ENCODE measurements around the gene DPP6.

Gene DPP6

DNA sequence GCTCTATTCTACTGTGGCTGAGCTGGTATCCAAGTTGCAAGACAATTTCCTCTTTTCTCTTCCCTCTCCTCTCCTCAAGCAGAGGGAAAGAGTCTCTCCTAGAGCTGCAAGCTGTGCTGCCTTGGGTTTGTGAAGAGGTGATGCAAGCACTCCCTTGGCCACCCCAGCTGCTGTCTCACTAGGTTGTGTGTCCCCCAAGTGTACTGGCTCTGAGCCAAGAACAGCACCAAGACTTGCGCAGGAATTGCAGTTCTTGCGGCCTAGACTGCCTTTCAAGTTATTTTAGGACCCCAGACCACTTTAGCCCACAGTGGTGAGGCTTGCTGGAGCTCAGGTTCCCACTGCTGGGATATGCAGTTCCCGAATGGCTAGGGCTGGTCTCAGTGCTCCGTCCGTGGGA lies 411.6 kb downstream of the DPP6 start:
- Histone ChIP-seq H3K18ac (ENCODE audit: low read length) (no peak overlapping the region), H3K56ac (ENCODE audit: low read length) (no peak overlapping the region), H2BK5ac (ENCODE audit: low read length) (no peak overlapping the region), H4K8ac (ENCODE audit: low read depth, low read length) (no peak overlapping the region), H3K79me1 (ENCODE audit: low read length) (no peaks in the 10 kb centered on the region), H2AK5ac (ENCODE audit: low read length) (no peak overlapping the region), H3K79me2 (ENCODE audit: control insufficient read depth, insufficient read depth, low read length) (no peaks in the 10 kb centered on the region), H2BK120ac (ENCODE audit: low read depth, low read length) (no peak overlapping the region), H3K27ac (ENCODE audit: low read depth, low read length) (no peak overlapping the region), H3K23ac (ENCODE audit: low read length) (no peak overlapping the region), H3K9ac (ENCODE audit: low read length) (no peak overlapping the region), H2BK15ac (replicated peaks; ENCODE audit: low read depth) (no peak overlapping the region), H4K5ac (ENCODE audit: low read length) (no peak overlapping the region), H3K4me2 (ENCODE audit: low read length) (no peak overlapping the region), H3K36me3 (ENCODE audit: control insufficient read depth, insufficient read depth, low read length) (no peaks in the 10 kb centered on the region), H3K4ac (ENCODE audit: low read depth, low read length) (no peak overlapping the region), H3K4me1 (ENCODE audit: control insufficient read depth, low read depth, low read length) (no peaks in the 10 kb centered on the region), H3K27me3 (ENCODE audit: insufficient read depth, low read length, poor library complexity) (no peaks in the 10 kb centered on the region), H3K4me3 (ENCODE audit: low read length) (no peak overlapping the region)
- no CpG with 5 or more reads among the region's 5 CpGs for WGBS (ENCODE audit: extremely low coverage, insufficient coverage, low lambda C conversion rate)
- DNase-seq: no peak

DNA sequence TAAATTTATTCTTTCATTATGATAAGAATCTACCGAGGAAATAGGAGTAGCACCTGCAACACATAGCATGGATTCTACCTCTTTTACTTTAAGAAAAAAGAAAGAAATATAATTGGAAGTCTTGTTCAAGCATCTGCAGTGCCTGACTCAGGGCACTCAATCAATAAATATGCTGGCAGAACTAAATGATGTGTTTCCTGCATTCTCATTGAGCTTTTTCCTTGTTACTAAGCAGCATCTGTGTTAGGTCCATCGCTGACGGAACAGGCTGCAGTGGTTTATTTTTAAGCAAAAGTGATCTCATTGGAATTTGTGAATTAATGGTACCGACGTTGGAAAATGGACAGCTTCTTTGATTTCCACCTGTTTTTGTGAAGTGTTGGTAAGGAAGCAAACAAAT lies 417.5 kb downstream of the DPP6 start:
- no peak overlapping the region for H2BK15ac ChIP-seq (replicated peaks; ENCODE audit: low read depth)
- no peaks in the 10 kb centered on the region for H3K79me1 ChIP-seq (ENCODE audit: low read length)
- H3K4me3 ChIP-seq (ENCODE audit: low read length): no peak overlapping the region
- H3K27me3 ChIP-seq (ENCODE audit: insufficient read depth, low read length, poor library complexity): no peaks in the 10 kb centered on the region
- H3K4me1 ChIP-seq (ENCODE audit: control insufficient read depth, low read depth, low read length): no peaks in the 10 kb centered on the region
- H3K4ac ChIP-seq (ENCODE audit: low read depth, low read length): no peak overlapping the region
- H4K8ac ChIP-seq (ENCODE audit: low read depth, low read length): no peak overlapping the region
- H3K9ac ChIP-seq (ENCODE audit: low read length): no peak overlapping the region
- H2AK5ac ChIP-seq (ENCODE audit: low read length): no peak overlapping the region
- no peak overlapping the region for H2BK120ac ChIP-seq (ENCODE audit: low read depth, low read length)
- H3K56ac ChIP-seq (ENCODE audit: low read length): no peak overlapping the region
- no peak overlapping the region for H2BK5ac ChIP-seq (ENCODE audit: low read length)
- no CpG with 5 or more reads among the region's 5 CpGs for WGBS (ENCODE audit: extremely low coverage, insufficient coverage, low lambda C conversion rate)
- no peaks in the 10 kb centered on the region for H3K36me3 ChIP-seq (ENCODE audit: control insufficient read depth, insufficient read depth, low read length)
- no peak overlapping the region for H3K18ac ChIP-seq (ENCODE audit: low read length)
- no peak overlapping the region for H3K23ac ChIP-seq (ENCODE audit: low read length)
- no peak overlapping the region for H4K5ac ChIP-seq (ENCODE audit: low read length)
- no peak for DNase-seq
- H3K79me2 ChIP-seq (ENCODE audit: control insufficient read depth, insufficient read depth, low read length): no peaks in the 10 kb centered on the region
- H3K4me2 ChIP-seq (ENCODE audit: low read length): no peak overlapping the region
- no peak overlapping the region for H3K27ac ChIP-seq (ENCODE audit: low read depth, low read length)

DNA sequence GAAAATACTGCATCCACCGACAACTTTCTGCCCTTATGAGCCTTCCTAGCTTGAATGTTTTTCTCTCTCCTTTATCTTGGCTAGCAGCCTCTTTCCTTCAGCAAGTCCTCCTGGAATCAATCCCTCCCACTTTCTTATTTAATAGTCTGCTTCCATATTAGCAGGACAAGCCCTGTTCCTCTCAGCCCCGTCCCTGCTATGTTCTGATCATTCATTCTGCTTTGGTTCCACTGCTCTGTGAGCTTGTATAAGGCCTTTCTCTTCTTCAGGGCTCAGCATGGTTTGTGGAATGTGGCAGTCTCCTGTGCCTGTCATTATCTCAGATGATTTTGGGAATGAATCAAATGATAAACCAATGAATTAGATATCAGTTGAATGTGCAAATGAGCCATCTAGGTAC lies 420.1 kb downstream of the DPP6 start:
- no peak overlapping the region for H2BK15ac ChIP-seq (replicated peaks; ENCODE audit: low read depth)
- no peak overlapping the region for H3K23ac ChIP-seq (ENCODE audit: low read length)
- H2AK5ac ChIP-seq (ENCODE audit: low read length): no peak overlapping the region
- H3K4ac ChIP-seq (ENCODE audit: low read depth, low read length): no peak overlapping the region
- no peak for DNase-seq
- WGBS (ENCODE audit: extremely low coverage, insufficient coverage, low lambda C conversion rate): no CpG with 5 or more reads among the region's 2 CpGs
- H3K79me2 ChIP-seq (ENCODE audit: control insufficient read depth, insufficient read depth, low read length): no peaks in the 10 kb centered on the region
- H3K56ac ChIP-seq (ENCODE audit: low read length): no peak overlapping the region
- no peak overlapping the region for H2BK120ac ChIP-seq (ENCODE audit: low read depth, low read length)
- no peak overlapping the region for H3K9ac ChIP-seq (ENCODE audit: low read length)
- no peak overlapping the region for H3K4me2 ChIP-seq (ENCODE audit: low read length)
- H2BK5ac ChIP-seq (ENCODE audit: low read length): no peak overlapping the region
- no peaks in the 10 kb centered on the region for H3K79me1 ChIP-seq (ENCODE audit: low read length)
- no peaks in the 10 kb centered on the region for H3K4me1 ChIP-seq (ENCODE audit: control insufficient read depth, low read depth, low read length)
- H3K27ac ChIP-seq (ENCODE audit: low read depth, low read length): no peak overlapping the region
- no peak overlapping the region for H4K5ac ChIP-seq (ENCODE audit: low read length)
- H3K18ac ChIP-seq (ENCODE audit: low read length): no peak overlapping the region
- H3K4me3 ChIP-seq (ENCODE audit: low read length): no peak overlapping the region
- no peaks in the 10 kb centered on the region for H3K27me3 ChIP-seq (ENCODE audit: insufficient read depth, low read length, poor library complexity)
- H3K36me3 ChIP-seq (ENCODE audit: control insufficient read depth, insufficient read depth, low read length): no peaks in the 10 kb centered on the region
- H4K8ac ChIP-seq (ENCODE audit: low read depth, low read length): no peak overlapping the region

DNA sequence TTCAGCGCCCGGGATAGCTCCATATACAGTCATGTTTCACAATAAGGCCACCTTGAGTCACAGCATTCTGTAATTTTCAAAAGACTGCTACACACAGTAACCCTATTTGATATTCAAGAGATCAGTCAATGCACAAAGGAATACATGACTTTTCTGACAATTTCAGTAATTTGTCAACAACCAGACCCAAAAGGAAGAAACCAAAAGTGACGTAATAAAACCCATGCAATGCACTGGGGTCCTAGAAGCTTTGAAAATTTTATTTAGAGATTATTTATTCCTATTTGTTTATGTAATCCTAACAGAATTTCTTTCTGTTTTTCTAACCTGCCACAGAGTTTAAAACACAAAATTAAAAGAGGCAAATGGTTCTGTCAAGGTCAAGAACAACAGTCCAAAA lies 421.2 kb downstream of the DPP6 start:
- Histone ChIP-seq H4K8ac (ENCODE audit: low read depth, low read length) (no peak overlapping the region), H2BK120ac (ENCODE audit: low read depth, low read length) (no peak overlapping the region), H3K27ac (ENCODE audit: low read depth, low read length) (no peak overlapping the region), H4K5ac (ENCODE audit: low read length) (no peak overlapping the region), H3K4me3 (ENCODE audit: low read length) (no peak overlapping the region), H3K4me1 (ENCODE audit: control insufficient read depth, low read depth, low read length) (no peaks in the 10 kb centered on the region), H3K56ac (ENCODE audit: low read length) (no peak overlapping the region), H3K18ac (ENCODE audit: low read length) (no peak overlapping the region), H3K4me2 (ENCODE audit: low read length) (no peak overlapping the region), H3K23ac (ENCODE audit: low read length) (no peak overlapping the region), H3K27me3 (ENCODE audit: insufficient read depth, low read length, poor library complexity) (no peaks in the 10 kb centered on the region), H3K36me3 (ENCODE audit: control insufficient read depth, insufficient read depth, low read length) (no peaks in the 10 kb centered on the region), H3K79me1 (ENCODE audit: low read length) (no peaks in the 10 kb centered on the region), H3K9ac (ENCODE audit: low read length) (no peak overlapping the region), H2BK5ac (ENCODE audit: low read length) (no peak overlapping the region), H3K4ac (ENCODE audit: low read depth, low read length) (no peak overlapping the region), H3K79me2 (ENCODE audit: control insufficient read depth, insufficient read depth, low read length) (no peaks in the 10 kb centered on the region), H2BK15ac (replicated peaks; ENCODE audit: low read depth) (no peak overlapping the region), H2AK5ac (ENCODE audit: low read length) (no peak overlapping the region)
- DNase-seq: no peak
- no CpG with 5 or more reads among the region's 3 CpGs for WGBS (ENCODE audit: extremely low coverage, insufficient coverage, low lambda C conversion rate)

DNA sequence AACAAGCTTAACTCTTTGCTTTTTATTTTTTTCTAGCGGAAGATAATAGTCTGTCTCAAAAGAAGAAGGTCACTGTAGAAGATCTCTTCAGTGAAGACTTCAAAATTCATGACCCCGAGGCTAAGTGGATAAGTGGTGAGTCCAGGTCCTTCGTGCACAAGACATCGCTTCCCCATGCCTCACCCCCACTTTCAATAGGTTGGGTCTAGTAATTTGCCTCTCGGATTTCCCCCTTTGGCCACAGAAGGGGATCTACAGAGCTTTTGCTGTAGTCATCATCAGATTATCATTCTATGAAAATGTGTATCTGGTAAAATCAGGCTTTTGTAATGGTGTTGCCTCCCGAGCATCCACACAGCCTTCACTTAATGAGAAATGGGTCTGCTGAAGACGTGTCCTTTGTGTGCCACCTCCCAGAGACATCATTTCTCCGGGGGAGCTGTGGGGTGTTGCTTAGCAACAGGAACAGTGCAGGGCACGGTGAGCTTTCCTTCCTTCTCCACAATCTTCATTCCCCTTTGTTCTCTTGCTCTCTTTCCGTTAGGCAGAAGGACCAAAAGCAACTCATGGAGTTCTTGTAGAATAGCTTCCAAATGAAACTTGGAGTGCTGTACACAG lies 422.8 kb downstream of the DPP6 start:
- H3K36me3 ChIP-seq (ENCODE audit: control insufficient read depth, insufficient read depth, low read length): no peaks in the 10 kb centered on the region
- H2BK5ac ChIP-seq (ENCODE audit: low read length): no peak overlapping the region
- DNase-seq: no peak
- no peak overlapping the region for H4K8ac ChIP-seq (ENCODE audit: low read depth, low read length)
- no peak overlapping the region for H3K9ac ChIP-seq (ENCODE audit: low read length)
- H3K4me1 ChIP-seq (ENCODE audit: control insufficient read depth, low read depth, low read length): no peaks in the 10 kb centered on the region
- no peak overlapping the region for H3K56ac ChIP-seq (ENCODE audit: low read length)
- no peak overlapping the region for H3K23ac ChIP-seq (ENCODE audit: low read length)
- H2BK15ac ChIP-seq (replicated peaks; ENCODE audit: low read depth): no peak overlapping the region
- no peak overlapping the region for H2AK5ac ChIP-seq (ENCODE audit: low read length)
- H3K4me3 ChIP-seq (ENCODE audit: low read length): no peak overlapping the region
- H3K18ac ChIP-seq (ENCODE audit: low read length): no peak overlapping the region
- H4K5ac ChIP-seq (ENCODE audit: low read length): no peak overlapping the region
- H3K27me3 ChIP-seq (ENCODE audit: insufficient read depth, low read length, poor library complexity): no peaks in the 10 kb centered on the region
- no CpG with 5 or more reads among the region's 10 CpGs for WGBS (ENCODE audit: extremely low coverage, insufficient coverage, low lambda C conversion rate)
- H3K27ac ChIP-seq (ENCODE audit: low read depth, low read length): no peak overlapping the region
- H3K79me1 ChIP-seq (ENCODE audit: low read length): no peaks in the 10 kb centered on the region
- H2BK120ac ChIP-seq (ENCODE audit: low read depth, low read length): no peak overlapping the region
- no peak overlapping the region for H3K4ac ChIP-seq (ENCODE audit: low read depth, low read length)
- no peaks in the 10 kb centered on the region for H3K79me2 ChIP-seq (ENCODE audit: control insufficient read depth, insufficient read depth, low read length)
- no peak overlapping the region for H3K4me2 ChIP-seq (ENCODE audit: low read length)

DNA sequence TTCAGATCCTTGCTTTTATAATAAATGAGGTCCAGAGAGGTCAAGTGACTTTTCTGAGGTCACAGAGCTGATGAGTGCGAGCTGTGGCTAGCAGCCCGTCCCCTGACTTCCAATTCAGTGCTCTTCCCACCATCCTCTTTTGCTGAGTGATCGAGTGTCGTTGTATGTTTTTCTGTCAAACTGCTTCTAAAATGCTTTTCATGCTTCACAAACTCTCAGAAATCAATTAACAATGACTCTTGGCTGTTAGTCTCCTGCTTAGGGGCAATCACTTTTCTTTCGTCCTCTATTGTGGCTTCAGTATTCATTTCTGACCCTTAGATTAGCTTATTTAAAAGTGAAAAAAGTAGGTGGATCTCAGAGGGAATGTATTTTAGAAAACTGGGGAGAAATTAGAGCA lies 423.7 kb downstream of the DPP6 start:
- no peak overlapping the region for H2BK15ac ChIP-seq (replicated peaks; ENCODE audit: low read depth)
- H3K27ac ChIP-seq (ENCODE audit: low read depth, low read length): no peak overlapping the region
- no peaks in the 10 kb centered on the region for H3K36me3 ChIP-seq (ENCODE audit: control insufficient read depth, insufficient read depth, low read length)
- H3K9ac ChIP-seq (ENCODE audit: low read length): no peak overlapping the region
- H4K8ac ChIP-seq (ENCODE audit: low read depth, low read length): no peak overlapping the region
- H3K79me1 ChIP-seq (ENCODE audit: low read length): no peaks in the 10 kb centered on the region
- no peaks in the 10 kb centered on the region for H3K79me2 ChIP-seq (ENCODE audit: control insufficient read depth, insufficient read depth, low read length)
- no peak overlapping the region for H3K23ac ChIP-seq (ENCODE audit: low read length)
- no peak overlapping the region for H4K5ac ChIP-seq (ENCODE audit: low read length)
- no peak overlapping the region for H3K18ac ChIP-seq (ENCODE audit: low read length)
- H3K4ac ChIP-seq (ENCODE audit: low read depth, low read length): no peak overlapping the region
- no peak overlapping the region for H3K4me2 ChIP-seq (ENCODE audit: low read length)
- no peak for DNase-seq
- no peak overlapping the region for H3K56ac ChIP-seq (ENCODE audit: low read length)
- no CpG with 5 or more reads among the region's 5 CpGs for WGBS (ENCODE audit: extremely low coverage, insufficient coverage, low lambda C conversion rate)
- H3K4me1 ChIP-seq (ENCODE audit: control insufficient read depth, low read depth, low read length): no peaks in the 10 kb centered on the region
- no peak overlapping the region for H2AK5ac ChIP-seq (ENCODE audit: low read length)
- no peak overlapping the region for H3K4me3 ChIP-seq (ENCODE audit: low read length)
- no peak overlapping the region for H2BK5ac ChIP-seq (ENCODE audit: low read length)
- H3K27me3 ChIP-seq (ENCODE audit: insufficient read depth, low read length, poor library complexity): no peaks in the 10 kb centered on the region
- H2BK120ac ChIP-seq (ENCODE audit: low read depth, low read length): no peak overlapping the region
